Naive B cell (primary cell): ENCODE measurements around the gene TBC1D22A. TPM values are rescaled to one million over a fixed set of nuclear protein-coding genes. Genes with fewer than 3 reads are reported as not detected.

ENCODE experiments used
- ATAC-seq, 2 donors: fragments of 150-1000 bp; cut with Tn5 transposase; 2 replicates each; pipeline ENCODE4 v1.10.0; 2021; ENCODE audit warnings: low read depth in 2 of 2, mild to moderate bottlenecking in 2 of 2, moderate library complexity in 2 of 2
- DNase-seq: peaks from one replicate; pipeline ENCODE4 v3.0.0; 2022
- H3K27ac Mint-ChIP-seq, 6 donors: one replicate each; pipeline ENCODE4 v1.8.0; 2020 to 2022; ENCODE audit warnings: mild to moderate bottlenecking in 6 of 6, mixed read lengths in 6 of 6, moderate library complexity in 5 of 6, inconsistent platforms in 2 of 6
- H3K27me3 Mint-ChIP-seq, 3 donors: one replicate each; pipeline ENCODE4 v1.8.0; 2021 to 2022; ENCODE audit warnings: mixed read lengths in 3 of 3, mild to moderate bottlenecking in 1 of 3
- H3K36me3 Mint-ChIP-seq, 2 donors: one replicate each; pipeline ENCODE4 v1.8.0; 2020 to 2022; ENCODE audit warnings: mixed read lengths in 2 of 2, inconsistent platforms in 1 of 2, mild to moderate bottlenecking in 1 of 2
- H3K4me1 Mint-ChIP-seq, 3 donors: one replicate each; pipeline ENCODE4 v1.8.0; 2020 to 2022; ENCODE audit warnings: mixed read lengths in 3 of 3, inconsistent platforms in 1 of 3, mild to moderate bottlenecking in 1 of 3, moderate library complexity in 1 of 3
- H3K4me3 Mint-ChIP-seq, 8 donors: one replicate each; pipeline ENCODE4 v1.8.0; 2020 to 2022; ENCODE audit warnings: mild to moderate bottlenecking in 8 of 8, mixed read lengths in 8 of 8, moderate library complexity in 8 of 8, inconsistent platforms in 2 of 8
- H3K9me3 Mint-ChIP-seq, 7 donors: one replicate each; pipeline ENCODE4 v1.8.0; 2020 to 2022; ENCODE audit warnings: mixed read lengths in 7 of 7, mild to moderate bottlenecking in 5 of 7, inconsistent platforms in 2 of 7, moderate library complexity in 1 of 7
- polyA plus RNA-seq, 6 donors: library from polyadenylated mRNA; unstranded; fragments of 300-500 nt; fragmentation: Illumina TruSeq; gene quantifications; one replicate each; pipeline ENCODE4 v1.2.3, GENCODE V29; 2021; ENCODE audit warnings: low read depth in 6 of 6

Gene TBC1D22A
- polyA plus RNA-seq, 6 donors from 2014 or later, result 47.2 to 74.5 (median 62.6) TPM

DNA sequence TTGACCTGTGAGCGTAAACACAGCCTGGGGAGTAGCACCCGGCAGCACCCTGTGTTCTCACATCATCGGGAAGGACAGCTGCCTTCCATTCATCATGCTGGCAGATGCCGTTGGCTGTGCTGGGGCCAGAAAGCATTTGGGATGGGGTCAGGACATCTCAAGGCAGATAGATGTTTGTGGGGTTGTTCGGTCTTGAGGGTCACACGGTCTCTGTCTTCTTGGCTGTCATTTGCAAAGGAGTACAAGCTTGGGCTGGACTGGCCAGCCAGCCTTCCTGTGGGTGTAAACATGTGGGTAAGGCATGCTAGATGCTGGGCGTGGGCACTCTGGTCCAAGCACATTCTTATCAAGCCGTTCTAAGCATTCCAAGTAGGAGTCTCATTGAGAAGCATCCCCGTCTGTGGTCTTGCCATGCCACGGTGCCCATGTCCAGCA is 81.4 kb downstream of the TBC1D22A start:
- peaks cover 0 to 5% of the 10 kb centered on the region in 2 donors for H3K36me3 Mint-ChIP-seq
- ATAC-seq (no peak), DNase-seq (no peak)
- no peaks in the 10 kb centered on the region for H3K9me3 Mint-ChIP-seq
- peak overlapping the region in 3 of 6 donors; percentile 5 to 88 (median 87) for H3K27ac Mint-ChIP-seq
- peaks cover 36 to 55% (median 50%) of the 10 kb centered on the region in 3 donors for H3K4me1 Mint-ChIP-seq
- no peaks in the 10 kb centered on the region for H3K27me3 Mint-ChIP-seq
- no peak overlapping the region for H3K4me3 Mint-ChIP-seq

DNA sequence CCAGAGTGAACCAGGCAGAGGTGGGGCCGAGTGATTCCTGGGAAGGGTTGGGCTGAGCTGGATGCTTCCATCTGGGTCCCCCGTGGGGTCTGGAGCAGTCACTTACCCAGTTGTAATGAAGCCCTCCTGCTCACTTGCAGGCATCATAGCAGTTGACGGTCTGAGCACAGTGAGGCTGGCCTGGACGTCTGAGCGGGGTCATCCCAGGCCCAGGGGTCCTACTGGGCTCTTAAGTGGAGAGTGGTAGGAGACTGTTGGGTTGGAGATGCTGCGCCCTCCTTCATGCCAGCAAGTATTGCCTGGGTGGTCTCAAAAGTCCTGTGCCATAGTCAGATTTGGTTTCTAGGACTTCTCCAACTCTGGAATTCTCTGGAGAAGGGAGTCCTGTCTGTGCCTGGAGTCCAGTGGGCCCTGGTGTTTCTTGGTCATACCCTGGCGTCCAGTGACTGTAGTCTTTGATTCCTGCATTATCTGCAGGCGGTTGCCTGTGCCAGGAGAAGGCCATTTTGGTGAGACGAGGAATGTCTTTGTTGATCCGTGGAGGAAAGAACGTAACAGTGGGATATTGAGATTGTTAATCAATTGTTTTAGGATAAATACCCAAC is 82.3 kb downstream of the TBC1D22A start:
- ATAC-seq (no peak), DNase-seq (no peak)
- Mint-ChIP-seq H3K27ac (peak overlapping the region in 3 of 6 donors; percentile 4 to 87 (median 48)), H3K27me3 (no peaks in the 10 kb centered on the region), H3K9me3 (peaks cover 0 to under 1% (median 0%) of the 10 kb centered on the region in 7 donors), H3K36me3 (peaks cover 7 to 11% of the 10 kb centered on the region in 2 donors), H3K4me1 (peaks cover 37 to 59% (median 57%) of the 10 kb centered on the region in 3 donors), H3K4me3 (no peak overlapping the region)

DNA sequence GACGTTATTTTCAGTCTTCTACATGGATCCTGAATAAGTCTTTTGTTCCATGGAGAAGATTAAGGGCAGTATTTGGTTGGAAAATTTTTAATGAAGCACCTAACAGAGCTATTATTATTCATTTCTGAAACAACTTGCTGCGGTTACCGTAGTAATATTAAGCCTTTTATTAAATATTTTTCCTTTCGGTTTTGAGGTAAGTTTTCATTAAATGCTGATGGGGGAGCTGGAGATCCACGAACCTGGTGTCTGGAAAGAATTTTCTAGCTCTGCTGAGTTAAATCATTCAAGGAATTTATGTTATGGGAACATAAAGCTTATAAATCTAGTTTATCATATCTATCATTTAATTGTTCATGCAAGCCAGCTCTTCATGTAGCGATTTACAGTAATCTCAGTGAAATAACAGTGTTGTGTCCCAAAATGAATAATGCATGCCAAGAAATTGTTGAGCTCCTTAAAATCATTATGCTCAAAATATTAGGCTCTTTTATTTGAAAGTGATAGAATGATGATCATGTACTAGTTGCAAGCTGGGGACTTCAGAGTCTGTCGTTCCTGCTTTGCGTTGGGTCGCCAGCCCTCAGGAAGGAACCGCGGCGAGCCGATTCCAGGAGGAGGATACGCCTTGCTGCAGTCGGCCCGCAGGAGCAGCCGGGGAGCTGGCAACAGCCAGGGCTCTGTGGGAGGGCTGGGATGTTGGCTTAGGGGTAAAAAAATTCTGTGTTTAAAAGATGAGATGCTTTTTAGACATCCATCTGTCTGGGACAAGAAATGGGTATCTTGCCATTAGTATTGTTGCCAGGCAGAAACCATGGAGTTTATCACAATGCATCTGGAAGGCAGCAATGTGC is 83.1 kb downstream of the TBC1D22A start:
- DNase-seq, result no peak
- H3K4me3 Mint-ChIP-seq, result no peak overlapping the region
- no peak for ATAC-seq
- H3K4me1 Mint-ChIP-seq, result peaks cover 39 to 62% (median 55%) of the 10 kb centered on the region in 3 donors
- peaks cover 15 to 19% of the 10 kb centered on the region in 2 donors for H3K36me3 Mint-ChIP-seq
- H3K27ac Mint-ChIP-seq, result peak overlapping the region in 2 of 6 donors; percentile 37 to 91
- H3K27me3 Mint-ChIP-seq, result no peaks in the 10 kb centered on the region
- peaks cover 0 to 4% (median 0%) of the 10 kb centered on the region in 7 donors for H3K9me3 Mint-ChIP-seq

DNA sequence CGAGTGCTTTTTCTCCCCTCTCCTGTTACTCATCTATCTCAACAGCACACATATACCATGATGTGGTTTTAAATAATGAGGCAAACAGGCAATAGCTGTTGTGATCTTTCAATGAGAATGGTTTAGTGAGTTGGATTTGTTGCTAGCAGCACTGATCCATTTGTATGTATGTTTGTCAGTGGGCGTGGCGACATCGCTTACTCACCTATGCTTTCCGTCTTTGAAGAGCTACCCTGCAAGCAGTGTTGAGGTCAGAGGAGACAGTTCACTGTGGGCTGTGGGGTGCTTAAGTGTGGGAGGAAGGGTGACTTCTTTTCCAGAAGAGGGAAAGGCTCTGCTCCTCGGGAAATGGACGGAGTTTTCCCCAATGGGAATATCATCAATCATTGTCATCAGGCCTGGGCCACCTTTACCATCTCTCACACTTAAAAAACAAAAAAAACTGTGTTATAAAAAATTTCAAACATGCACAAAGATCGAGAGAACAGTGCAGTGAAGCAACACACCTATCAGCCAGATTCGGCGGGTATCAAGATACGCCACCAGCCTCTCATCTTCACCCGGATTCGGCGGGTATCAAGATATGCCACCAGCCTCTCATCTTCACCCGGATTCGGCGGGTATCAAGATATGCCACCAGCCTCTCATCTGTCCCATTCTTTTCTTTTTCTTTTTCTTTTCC is 83.8 kb downstream of the TBC1D22A start:
- Mint-ChIP-seq H3K9me3 (peaks cover 0 to 4% (median 0%) of the 10 kb centered on the region in 7 donors), H3K36me3 (peaks cover 19 to 26% of the 10 kb centered on the region in 2 donors), H3K4me3 (no peak overlapping the region), H3K4me1 (peaks cover 44 to 60% (median 53%) of the 10 kb centered on the region in 3 donors), H3K27ac (peak overlapping the region in 2 of 6 donors; percentile 37 to 67), H3K27me3 (no peaks in the 10 kb centered on the region)
- ATAC-seq, result no peak
- DNase-seq, result no peak

DNA sequence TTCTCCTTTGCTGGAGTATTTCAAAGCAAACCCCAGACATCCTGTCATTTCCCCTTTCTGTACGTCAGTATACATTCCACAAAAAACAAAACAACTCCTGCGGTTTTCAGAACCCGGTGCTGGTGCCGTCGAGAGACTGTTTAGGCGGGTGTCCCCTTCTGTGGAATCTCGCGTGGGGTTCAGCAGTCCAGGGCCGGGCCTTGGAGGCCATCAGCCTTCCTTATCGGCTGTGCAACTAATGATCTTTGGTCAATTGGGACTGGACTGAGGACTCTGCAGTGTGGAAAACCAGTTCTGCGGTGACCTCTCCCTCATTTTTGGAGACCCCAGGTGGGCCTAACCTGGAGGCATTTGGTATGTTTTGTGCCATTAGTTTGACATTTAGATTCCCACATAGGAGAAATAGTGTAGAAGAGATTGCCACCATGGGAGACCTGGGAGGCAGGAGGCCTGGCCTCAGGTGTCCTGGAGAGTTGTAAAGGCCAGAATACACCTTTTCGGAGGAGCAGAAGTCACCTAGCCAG is 84.4 kb downstream of the TBC1D22A start:
- Mint-ChIP-seq H3K27me3 (no peaks in the 10 kb centered on the region), H3K4me1 (peaks cover 48 to 56% (median 53%) of the 10 kb centered on the region in 3 donors), H3K27ac (peak overlapping the region in 1 of 6 donors; percentile 43), H3K9me3 (peaks cover 0 to 4% (median 0%) of the 10 kb centered on the region in 7 donors), H3K4me3 (no peak overlapping the region), H3K36me3 (peaks cover 19 to 26% of the 10 kb centered on the region in 2 donors)
- DNase-seq, result no peak
- ATAC-seq, result no peak

DNA sequence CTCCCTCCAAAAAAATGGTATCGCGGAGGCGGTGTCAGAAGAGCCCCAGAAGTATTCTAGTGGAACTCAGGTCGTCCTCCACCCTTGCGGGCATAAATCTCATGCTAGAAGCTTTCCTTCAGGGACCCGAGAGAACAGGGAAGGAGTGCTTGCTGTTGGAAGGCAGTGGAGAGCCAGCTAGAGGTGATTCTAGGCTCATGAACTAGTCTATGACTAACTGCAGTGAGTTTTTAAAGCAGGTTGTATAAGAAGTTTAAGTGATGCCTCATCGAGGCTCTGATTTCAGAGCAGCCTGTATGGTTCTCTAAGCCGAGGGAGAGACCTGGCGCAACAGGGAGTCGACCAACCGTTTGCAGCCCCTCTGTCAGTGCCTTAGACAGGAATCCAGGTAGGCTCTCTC is 85.7 kb downstream of the TBC1D22A start:
- DNase-seq (no peak), ATAC-seq (no peak)
- Mint-ChIP-seq H3K4me3 (no peak overlapping the region), H3K4me1 (peaks cover 47 to 55% (median 48%) of the 10 kb centered on the region in 3 donors), H3K27ac (peak overlapping the region in 1 of 6 donors; percentile 35), H3K27me3 (no peaks in the 10 kb centered on the region), H3K9me3 (peaks cover 0 to 4% (median 0%) of the 10 kb centered on the region in 7 donors), H3K36me3 (peaks cover 19 to 28% of the 10 kb centered on the region in 2 donors)

DNA sequence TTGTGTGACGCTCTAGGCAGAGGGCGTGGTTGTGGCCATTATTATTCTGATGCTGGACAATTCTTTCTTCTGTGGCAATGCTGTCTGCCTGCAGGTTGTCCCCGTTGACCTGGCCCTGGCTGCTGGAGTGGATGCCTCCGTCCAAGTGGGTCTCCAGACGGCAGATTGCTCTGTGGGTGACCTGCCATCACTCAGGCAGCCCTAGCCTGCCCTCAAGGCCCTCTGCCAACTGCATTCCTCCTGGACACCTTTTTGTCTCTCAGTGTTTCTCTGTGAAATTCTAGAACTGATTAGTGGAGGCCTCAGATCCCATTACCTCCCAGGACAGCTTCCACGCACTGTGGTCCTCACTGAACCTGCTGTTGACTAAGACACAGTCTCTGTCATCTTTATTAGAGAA is 86.7 kb downstream of the TBC1D22A start:
- Mint-ChIP-seq H3K27me3 (no peaks in the 10 kb centered on the region), H3K4me3 (peak overlapping the region in 1 of 8 donors; percentile 16), H3K4me1 (peaks cover 45 to 50% (median 48%) of the 10 kb centered on the region in 3 donors), H3K27ac (peak overlapping the region in 1 of 6 donors; percentile 32), H3K36me3 (peaks cover 19 to 28% of the 10 kb centered on the region in 2 donors), H3K9me3 (peaks cover 0 to 4% (median 0%) of the 10 kb centered on the region in 7 donors)
- DNase-seq (no peak), ATAC-seq (no peak)

DNA sequence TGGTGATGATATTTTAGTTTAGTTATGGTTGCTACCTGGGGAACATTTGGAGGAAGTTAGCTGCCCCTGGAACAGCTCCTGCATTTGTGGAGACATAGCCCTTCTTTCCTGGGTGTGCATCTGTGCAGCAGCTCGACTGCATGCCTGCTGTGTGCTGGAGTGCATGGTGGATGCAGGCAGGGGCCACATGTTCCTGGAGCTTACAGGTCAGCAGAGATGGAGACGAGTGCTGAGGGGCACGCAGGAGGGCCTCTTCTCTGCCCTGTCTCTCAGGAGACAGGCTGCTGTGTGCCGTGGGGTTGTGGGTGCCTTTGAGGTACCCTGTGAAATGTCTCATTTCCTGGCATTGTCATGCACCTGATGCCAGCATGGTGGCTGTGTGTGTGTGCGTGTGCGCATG is 87.5 kb downstream of the TBC1D22A start:
- Mint-ChIP-seq H3K27me3 (no peaks in the 10 kb centered on the region), H3K36me3 (peaks cover 19 to 28% of the 10 kb centered on the region in 2 donors), H3K4me3 (no peak overlapping the region), H3K27ac (peak overlapping the region in 1 of 6 donors; percentile 56), H3K9me3 (peaks cover 0 to 4% (median 0%) of the 10 kb centered on the region in 7 donors), H3K4me1 (peaks cover 45 to 50% (median 49%) of the 10 kb centered on the region in 3 donors)
- DNase-seq, result no peak
- ATAC-seq, result no peak

DNA sequence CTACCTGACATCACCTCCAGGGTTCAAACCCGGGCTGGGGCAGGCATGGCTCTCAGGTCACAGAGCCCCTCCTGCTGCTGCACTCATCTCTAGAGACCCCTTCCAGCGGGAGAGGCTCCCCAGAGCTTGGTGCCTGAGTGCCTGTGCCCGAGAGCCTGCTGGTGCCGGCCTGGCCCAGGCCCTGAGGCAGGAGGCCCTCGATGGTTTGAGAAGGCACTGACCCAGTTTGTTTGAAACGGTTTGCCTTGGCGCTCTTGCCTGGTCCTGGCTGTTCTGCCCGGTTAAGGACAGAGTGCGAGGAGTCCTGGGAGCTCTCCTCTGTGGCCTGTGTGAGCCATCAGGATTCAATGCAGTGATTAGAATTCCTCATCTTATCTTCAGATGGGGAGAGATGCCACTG is 88.9 kb downstream of the TBC1D22A start:
- H3K27ac Mint-ChIP-seq, result peak overlapping the region in 2 of 6 donors; percentile 34 to 65
- peaks cover 19 to 28% of the 10 kb centered on the region in 2 donors for H3K36me3 Mint-ChIP-seq
- H3K4me1 Mint-ChIP-seq, result peaks cover 48 to 59% (median 52%) of the 10 kb centered on the region in 3 donors
- no peak for DNase-seq
- ATAC-seq, result no peak
- no peaks in the 10 kb centered on the region for H3K27me3 Mint-ChIP-seq
- no peak overlapping the region for H3K4me3 Mint-ChIP-seq
- H3K9me3 Mint-ChIP-seq, result peaks cover 0 to 4% (median 0%) of the 10 kb centered on the region in 7 donors

DNA sequence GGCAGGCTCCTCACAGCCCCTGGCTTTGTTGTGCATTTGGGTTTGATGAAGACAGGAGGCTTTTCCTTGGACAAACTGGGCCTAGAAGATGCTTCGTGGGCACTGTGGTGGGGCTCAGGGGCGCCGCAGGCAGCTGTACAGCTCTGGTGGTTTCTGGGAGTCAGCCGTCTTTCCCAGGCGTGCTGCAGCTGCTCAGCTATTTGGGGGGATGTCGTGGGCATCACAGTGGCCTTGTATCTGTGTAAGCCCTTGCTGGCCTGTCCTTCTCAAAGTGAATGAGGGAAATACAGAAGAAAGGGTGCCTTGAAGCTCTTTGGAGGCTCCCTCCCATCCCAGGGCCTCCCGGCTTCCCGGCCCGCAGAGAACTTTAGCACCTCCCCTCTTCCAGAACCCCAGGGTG is 89.5 kb downstream of the TBC1D22A start:
- ATAC-seq, result no peak
- H3K27me3 Mint-ChIP-seq, result no peaks in the 10 kb centered on the region
- H3K4me3 Mint-ChIP-seq, result peak overlapping the region in 1 of 8 donors; percentile 67
- peaks cover 0 to 4% (median 0%) of the 10 kb centered on the region in 7 donors for H3K9me3 Mint-ChIP-seq
- DNase-seq, result no peak
- H3K27ac Mint-ChIP-seq, result no peak overlapping the region
- peaks cover 47 to 62% (median 54%) of the 10 kb centered on the region in 3 donors for H3K4me1 Mint-ChIP-seq
- H3K36me3 Mint-ChIP-seq, result peaks cover 19 to 28% of the 10 kb centered on the region in 2 donors

DNA sequence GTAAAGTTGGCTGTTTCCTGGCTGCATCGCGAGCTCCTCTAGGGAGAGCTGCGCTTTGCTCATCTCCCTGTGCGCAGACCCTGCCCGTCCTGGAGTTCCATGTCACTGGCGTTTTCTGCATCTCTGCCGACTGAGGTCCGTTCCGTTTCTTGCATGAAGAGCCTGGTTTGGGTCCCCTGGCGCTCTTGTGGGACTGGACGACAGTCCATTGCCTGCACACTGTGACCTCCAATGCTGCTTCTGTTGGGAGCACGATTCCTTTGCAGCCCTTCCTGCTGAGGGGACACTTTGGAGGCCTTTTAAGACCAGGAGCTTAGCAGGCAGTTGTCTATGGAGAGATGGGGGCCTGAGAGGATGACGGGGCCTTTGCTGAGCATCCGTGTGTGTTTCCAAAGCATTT is 90.3 kb downstream of the TBC1D22A start:
- Mint-ChIP-seq H3K36me3 (peaks cover 19 to 28% of the 10 kb centered on the region in 2 donors), H3K27me3 (no peaks in the 10 kb centered on the region), H3K4me3 (no peak overlapping the region), H3K9me3 (peaks cover 0 to 4% (median 0%) of the 10 kb centered on the region in 7 donors), H3K4me1 (peaks cover 43 to 59% (median 48%) of the 10 kb centered on the region in 3 donors), H3K27ac (no peak overlapping the region)
- DNase-seq, result no peak
- ATAC-seq, result no peak

DNA sequence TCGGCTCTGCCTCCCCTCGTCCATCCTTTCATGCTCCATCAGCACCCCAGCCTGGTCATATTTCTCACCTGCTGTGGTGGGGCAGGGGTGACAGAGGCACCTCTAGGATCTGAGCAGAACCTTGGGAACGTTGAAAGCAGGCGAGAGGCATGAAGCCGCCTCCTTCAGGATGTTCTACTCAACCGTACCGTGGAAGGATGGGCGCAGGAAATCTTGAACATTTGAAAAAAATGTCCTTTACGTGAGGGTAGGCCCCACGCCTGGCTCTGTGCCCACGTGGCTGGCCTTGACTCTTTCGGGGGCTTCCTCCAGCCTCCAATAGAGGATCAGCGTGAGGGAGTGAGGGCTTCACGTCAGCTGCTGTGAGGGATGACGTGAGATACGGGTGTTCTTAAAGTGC is 90.7 kb downstream of the TBC1D22A start:
- H3K4me3 Mint-ChIP-seq, result no peak overlapping the region
- no peaks in the 10 kb centered on the region for H3K27me3 Mint-ChIP-seq
- peaks cover 19 to 28% of the 10 kb centered on the region in 2 donors for H3K36me3 Mint-ChIP-seq
- H3K27ac Mint-ChIP-seq, result no peak overlapping the region
- peaks cover 41 to 64% (median 48%) of the 10 kb centered on the region in 3 donors for H3K4me1 Mint-ChIP-seq
- DNase-seq (no peak), ATAC-seq (no peak)
- peaks cover 0 to 4% (median 0%) of the 10 kb centered on the region in 7 donors for H3K9me3 Mint-ChIP-seq
